GM20431 (cell line): ENCODE data around the gene FILIP1L.
"Not testable (repeated sequence)": the region's sequence is repeated elsewhere in the genome, so short reads cannot be mapped to it uniquely, and the experiment has no call there.

Experiments used
- in situ Hi-C: fragments of 300-500 bp; cut with MseI, MboI; formaldehyde crosslinking; loops from one replicate; pipeline ENCODE4 v1.15.0; 2020; ENCODE audit warnings: low sequenced_read_pairs; ENCODE audit not compliant: unreplicated experiment

Gene FILIP1L

DNA sequence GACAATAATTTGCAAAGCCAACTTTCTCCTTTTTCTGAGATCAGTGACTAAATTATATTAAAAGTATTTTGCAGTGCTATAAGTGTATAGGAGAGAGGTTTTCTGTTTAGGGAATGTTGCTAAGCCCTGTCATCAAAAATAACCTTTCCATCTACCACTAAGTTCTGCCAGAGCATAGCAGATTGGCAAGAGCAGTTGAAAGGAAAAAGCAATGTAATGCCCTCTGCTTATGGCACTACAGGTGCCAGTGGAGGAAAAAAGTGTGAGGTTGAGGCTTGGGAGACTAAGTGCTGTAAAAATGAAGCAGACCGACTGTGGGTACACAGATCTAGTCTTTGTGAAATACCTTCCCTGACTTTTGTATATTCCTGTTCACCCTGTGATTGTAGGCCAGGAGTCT is 11.5 kb downstream of the FILIP1L start:
- in situ Hi-C loops, result no loop called here

DNA sequence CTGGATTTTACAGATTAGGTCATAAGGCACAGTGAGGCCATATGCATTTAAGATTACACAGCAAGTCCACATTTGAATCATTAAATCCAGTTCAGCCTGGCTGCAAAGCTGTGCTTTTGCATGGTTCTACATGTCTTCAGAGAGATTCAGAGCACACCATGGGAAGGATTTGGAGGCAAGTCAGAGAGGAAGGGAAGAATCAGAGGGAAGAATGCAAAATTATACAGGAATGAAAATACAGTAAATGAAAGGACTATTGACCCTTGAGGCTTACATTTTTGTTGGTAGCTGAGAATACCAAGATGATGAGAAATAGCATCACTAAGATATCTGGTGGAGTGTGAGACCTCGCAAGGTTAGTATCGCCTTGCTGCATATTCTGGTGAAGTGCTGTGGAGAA is 13.9 kb downstream of the FILIP1L start:
- in situ Hi-C loops, result no loop called here

DNA sequence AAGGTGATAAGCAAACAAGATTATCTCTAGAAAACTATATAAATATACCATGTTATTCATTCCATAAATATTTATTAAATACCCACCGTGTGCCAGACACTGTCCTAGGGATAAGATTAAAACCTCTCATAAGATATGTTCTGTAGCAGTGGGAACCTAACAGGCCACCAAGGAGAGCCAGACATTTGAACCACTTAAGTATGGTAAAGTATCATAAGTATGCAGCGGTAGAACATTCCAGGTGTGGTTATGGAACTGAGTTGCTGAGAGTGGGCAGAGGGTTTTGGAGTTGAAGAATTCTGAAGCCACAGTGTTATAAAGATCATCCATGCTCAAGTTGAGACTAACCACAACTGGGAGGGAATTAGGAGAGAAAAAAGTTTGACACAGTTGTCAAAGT is 14.7 kb downstream of the FILIP1L start:
- in situ Hi-C loops, result no loop called here

DNA sequence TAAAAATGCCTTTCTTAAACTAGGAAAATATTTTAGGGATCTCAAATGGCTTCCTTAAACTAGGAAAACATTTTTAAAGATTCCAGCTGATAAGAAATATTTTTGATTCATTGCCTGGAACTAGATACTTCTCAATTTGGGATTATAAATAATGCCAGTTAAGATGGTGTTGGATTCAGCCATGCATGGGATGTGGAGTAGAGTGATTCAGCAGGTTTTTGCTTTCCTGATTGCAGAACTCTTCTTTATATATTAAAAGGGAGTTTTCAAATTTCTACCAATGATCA is 15.6 kb downstream of the FILIP1L start:
- in situ Hi-C loops, result no loop called here

DNA sequence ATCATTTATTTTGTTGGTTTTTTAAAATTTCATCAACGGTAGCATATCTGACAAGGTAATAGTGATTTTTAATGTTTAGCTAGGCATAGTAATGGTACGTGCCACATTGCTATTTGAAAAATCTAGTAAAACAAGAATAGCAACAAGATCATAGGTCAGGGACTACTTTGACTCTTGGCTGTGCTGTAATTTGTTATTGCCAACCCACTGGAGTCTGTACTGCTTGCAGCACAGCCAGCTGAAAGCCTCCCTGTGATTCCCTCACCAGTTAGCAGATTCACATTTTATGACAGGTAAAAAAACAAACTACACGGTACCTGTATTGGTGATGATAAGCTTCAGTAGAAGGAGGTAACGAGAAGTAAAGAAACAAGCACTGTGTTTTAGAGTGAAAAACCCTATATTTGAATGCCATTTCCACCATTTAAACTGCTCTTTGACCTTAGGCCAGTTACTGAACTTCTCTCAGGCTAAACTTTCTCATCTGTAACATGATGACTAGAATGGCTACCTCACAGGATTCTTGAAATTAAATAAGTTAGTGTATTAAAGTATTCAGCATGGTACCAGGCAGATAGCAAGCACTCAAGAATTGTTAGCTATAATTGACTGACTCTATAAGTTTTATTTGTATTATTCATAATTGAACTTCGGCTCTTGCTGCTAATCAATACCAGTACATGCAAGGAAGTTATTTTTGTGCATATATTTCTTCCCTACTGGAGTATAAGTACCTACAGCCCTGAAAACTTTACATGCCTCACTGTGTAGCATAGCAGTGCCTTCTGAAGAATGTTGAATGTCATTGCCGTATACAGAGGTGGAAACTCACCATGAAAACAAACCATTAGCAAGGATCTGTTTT is 16.1 kb downstream of the FILIP1L start:
- in situ Hi-C loops, result no loop called here

DNA sequence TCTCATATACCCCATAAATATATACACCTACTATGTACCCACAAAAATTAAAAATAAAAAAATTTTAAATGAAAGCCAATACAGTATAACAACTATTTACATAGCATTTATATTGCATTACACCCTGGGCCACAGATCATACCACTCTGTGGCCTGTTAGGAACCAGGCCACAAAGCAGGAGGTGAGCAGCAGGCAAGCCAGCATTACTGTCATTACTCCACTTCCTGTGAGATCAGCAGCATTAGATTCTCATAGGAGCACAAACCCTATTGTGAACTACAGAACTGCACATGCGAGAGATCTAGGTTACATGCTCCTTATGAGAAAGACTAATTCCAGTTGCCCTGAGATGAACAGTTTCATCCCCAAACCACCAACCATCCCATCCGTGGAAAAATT is 17.4 kb downstream of the FILIP1L start:
- in situ Hi-C loops, result no loop called here

DNA sequence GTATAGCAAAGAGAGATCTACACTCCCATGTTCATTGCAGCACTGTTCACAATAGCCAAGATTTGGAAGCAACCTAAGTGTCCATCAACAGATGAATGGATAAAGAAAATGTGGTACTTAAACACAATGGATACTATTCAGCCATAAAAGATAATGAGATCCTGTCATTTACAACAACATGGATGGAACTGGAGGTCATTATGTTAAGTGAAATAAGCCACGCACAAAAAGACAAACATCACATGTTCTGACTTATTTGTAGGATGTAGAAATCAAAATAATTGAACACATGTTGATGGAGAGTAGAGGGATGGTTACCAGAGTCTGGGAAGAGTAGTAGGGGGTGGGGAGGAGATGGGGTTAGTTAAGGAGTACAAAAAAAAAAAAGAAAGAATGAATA is 18.0 kb downstream of the FILIP1L start:
- in situ Hi-C loops, result not testable (repeated sequence)

DNA sequence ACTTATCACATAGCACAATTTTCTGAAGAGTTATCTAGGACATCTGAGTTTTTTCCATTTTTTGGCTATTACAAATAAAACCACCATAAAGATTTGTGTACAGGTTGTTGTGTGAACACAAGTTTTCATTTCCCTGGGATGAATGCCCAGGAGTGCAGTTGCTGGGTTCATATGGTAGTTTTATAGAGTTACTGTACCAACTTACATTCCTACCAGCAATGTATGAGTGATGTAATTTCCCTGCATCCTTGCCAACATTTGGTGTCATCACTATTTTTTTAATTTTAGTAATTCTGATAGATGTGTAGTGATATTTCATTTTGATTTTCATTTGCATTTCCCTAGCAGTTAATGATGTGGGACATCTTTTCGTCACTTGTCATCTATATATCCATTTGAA is 20.5 kb downstream of the FILIP1L start:
- in situ Hi-C loops, result no loop called here

DNA sequence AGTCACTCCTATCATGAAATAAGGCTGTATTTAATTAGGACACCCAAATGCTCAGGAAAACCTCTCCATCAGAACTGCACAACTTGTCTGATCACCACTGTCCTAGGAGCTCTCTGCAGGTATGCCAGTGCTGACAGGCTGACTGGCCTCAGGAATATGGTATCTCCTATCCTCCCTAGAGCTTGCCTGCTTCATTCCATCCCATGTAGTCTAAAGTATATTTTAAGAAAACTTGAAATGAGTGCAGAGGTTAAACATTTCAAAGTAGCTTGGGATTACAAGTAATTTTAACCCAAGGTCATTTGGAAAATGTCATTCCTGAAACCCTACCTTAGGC is 23.7 kb downstream of the FILIP1L start:
- in situ Hi-C loops, result no loop called here

DNA sequence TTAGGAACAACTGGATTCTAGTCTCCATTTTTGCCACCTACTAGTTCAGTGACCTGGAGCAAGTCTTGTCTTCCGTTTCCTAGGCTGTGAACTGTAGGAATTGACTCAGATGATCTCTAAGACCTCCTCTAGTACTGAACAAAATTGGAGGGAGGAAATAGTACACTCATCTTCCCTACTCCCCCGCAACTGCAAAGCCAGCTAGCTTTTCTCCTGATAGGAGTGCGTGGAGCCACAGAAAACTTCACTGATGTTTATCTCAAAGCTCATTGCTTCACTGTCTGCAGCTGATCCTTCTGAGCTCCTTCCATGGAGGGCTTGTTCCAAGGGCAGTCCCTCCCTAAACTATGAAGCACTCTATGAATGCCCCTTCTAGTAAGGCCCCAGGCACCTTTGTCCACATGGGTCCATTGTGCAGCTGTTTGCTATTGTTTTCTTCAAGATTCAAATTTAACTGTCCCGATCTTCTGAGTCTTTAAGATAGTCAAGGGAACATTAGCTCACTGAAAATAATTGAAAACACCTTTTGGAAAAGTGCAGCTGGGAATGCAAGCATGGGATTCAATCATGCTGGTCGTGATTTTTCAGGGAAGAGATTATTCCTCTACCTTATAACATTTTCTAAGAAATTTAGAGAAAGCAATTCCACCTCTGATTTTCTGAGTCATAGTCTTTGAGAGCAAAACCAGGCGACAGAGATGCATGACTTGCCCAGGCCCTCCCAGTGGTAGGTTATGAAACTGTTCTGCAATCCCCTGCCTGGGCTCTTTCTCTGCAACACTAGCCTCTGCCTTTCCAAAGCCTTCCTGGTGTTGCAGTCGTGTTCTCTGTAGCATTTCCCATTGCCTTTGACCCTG is 24.3 kb downstream of the FILIP1L start:
- in situ Hi-C loops, result no loop called here

DNA sequence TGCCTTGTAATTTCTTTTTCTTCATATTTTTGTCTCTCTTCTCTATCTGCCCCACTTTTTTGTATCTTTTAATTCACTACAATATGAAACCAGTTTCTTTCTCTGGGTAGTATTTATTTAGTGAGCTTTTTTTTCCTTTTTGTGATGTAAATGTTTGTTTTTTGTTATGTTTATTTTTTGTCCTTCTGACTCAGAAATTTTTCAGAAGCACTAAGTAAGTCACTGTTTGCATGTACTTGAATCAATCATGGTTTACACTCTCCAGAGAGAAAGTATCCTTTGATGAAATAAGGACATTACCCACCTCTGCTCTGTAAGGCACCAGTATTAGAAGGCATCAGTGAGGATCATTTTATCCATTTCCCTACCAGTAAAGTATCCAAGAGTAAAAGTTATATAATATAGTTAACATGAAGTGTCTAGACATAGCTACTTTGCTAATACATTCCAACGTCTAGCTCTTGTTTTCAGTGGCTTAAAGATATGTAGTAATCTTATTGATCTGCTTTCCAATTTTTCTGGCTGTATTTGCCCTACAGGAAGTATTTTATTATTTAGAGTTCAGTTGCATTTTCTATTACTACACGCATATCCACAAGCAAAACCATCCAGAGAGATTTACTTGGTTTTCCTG is 25.4 kb downstream of the FILIP1L start:
- in situ Hi-C loops, result no loop called here

DNA sequence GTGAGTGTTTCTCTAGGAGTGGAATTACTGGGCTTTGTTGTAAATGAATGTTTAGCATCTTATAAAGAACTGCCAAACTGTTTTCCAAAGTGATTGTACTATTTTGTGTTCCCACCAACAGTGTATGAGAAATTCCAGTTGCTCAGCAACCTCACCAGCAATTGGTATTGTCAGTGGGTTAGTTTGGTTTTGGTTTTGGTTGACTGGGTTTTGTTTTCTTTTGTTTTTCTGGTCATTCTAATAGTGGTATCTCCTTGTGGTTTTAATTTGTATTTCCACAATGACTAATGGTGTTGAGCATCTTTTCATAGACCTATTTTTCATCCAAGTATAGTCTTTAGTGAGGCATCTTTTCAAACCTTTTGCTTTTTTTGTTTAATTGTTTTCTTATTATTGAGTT is 27.1 kb downstream of the FILIP1L start:
- in situ Hi-C loops, result no loop called here

DNA sequence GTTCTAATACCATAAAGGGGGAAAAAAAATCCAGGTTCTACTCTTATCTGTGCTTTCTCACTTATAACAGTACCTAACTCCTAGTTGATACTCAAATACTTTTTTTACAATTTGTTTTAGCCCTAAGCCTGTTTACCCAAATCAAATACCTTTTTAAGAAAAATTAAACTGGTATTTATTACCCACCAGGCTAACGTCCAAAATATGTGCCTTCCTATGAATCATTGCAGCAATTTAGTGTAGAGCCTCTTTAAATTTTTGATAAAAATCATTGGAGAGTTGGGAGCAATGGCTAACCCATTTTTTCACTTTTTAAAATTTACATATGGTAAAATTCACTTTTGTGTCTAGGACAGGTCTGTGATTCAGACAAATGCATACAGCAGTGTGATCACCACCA is 27.9 kb downstream of the FILIP1L start:
- in situ Hi-C loops, result no loop called here

DNA sequence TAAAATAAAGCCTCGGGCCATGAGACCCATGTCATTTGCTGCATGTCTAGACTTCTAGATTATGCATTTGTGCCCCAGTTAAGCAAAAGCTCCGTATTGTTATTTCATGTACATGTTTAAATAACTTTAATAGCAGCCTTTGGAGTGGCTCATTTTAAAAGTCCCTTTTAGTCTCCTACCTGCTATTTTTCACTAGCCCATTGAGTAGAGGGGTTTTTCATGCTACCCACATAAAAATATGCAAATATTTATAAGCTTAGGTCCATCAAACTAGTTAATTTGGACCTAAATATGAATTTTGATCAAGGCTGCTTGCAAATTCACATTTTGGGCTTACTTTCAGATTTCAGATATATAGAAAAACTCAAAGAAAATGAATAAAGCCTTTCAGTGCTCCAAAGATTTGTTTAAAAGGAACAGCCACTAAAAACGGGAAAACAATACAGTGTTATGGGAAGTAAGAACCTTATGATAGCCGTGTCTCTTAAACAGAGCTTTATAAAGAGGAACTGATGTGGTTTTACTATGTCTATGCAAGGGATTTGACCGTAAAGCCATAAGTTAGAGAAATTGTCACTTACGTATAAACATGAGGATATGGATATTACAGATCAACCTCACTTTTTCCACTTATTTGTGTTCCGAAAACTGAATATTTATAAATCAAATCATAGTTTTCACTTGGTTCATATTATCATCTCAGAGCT is 30.0 kb downstream of the FILIP1L start:
- in situ Hi-C loops, result no loop called here

DNA sequence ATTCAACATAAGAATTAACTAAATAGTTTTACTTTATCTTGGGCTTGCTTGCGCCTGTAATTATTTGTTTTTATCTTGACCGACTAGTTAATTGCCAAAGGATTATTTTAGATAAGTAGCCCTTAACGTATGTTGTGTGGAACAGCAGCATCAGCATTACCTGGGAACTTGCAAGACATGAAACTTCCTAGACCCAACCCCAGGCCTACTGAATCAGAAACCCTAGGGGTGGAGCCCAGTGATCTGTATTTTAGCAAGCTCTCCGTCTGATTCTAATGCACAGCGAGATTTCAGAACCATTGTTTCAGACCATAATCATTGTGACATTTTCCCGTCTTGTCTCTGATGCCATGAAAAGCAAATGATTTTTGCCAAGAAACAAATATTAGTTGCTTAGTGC is 31.1 kb downstream of the FILIP1L start:
- in situ Hi-C loops, result no loop called here

DNA sequence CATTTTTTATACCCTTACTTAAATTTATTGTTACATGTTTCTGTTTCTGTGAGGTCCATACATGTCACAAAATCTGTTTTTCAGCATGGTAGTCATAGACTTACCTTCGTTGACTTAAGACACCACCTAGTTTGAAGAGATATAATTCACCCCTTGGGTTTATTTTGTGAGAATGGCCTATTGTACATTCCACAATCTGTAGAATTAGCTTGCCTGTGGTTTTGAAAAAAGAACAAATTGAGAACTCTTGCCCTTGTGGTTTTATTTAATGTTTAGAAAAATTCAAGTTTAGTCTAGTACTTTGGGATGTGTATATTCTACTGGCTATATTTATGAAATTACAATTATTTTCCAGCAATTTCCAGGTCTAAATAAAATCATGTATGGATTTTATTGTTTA is 31.6 kb downstream of the FILIP1L start:
- in situ Hi-C loops, result no loop called here

DNA sequence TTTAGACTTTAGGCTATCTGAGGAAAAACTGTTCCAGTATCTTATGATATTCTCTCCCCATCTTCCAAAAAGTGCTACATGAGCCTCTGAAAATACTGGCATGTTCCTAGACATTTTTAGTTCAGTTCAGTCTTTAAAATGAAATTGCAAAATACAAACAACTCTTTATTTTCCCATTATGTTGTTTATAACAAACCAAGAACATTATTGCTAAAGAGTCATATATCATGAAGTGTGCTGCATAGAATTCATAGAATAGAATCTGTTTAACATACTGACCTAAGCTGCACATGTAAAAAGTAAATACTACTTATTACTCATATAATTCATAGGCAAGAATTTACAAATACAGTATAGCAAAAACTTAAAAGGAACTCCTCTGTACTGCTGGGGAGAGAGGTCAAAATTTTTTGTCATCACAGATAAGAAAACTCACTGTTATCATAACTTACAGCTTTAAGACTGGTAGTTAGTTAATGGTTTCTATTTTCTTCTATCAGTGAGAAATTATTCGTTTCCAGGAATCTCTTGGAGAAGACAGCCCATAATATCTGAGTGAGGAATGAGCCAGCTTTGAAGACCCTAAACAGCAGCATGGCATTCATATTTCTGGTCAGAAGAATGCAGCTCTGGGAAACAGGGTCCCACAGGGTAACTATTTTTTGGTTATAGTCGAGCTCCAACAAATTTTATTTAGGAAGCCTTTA is 32.2 kb downstream of the FILIP1L start:
- in situ Hi-C loops, result no loop called here

DNA sequence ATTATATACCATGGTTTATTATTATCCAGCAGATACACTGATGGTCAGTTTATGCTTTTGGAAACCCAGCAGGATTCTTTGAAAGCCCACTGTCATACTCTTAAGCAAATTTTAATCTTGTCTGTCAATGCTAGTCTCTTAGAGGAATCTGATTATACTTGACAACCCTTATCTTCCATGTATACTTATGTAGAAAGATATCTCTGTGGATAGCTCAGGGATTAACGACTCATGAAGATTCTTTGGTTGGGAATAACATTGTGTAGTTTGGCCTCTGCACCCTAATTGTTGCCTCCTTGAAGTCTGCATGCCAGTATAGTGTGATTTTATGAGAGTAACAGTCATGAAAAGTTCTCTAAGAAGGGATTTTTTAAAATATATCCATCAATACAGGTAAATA is 33.0 kb downstream of the FILIP1L start:
- in situ Hi-C loops, result no loop called here

DNA sequence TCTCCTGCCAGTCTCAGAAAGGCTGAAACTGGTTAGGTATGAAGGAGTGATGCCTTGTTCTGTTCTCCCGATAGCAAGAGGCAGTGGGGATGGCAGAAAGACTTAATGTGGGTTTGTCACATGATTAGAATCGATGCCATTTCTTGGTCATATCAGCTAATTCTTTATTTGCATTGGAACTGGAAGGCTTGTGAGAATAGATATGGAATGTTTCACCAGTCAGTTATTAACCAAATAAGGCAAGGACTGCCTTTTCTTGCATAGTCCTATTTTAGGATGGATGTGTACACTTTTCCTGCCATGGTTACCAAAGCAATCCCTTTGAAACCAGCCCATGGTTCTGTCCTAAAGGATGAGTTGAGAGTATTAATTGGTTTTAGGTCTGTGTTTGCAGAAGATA is 33.7 kb downstream of the FILIP1L start:
- in situ Hi-C loops, result no loop called here

DNA sequence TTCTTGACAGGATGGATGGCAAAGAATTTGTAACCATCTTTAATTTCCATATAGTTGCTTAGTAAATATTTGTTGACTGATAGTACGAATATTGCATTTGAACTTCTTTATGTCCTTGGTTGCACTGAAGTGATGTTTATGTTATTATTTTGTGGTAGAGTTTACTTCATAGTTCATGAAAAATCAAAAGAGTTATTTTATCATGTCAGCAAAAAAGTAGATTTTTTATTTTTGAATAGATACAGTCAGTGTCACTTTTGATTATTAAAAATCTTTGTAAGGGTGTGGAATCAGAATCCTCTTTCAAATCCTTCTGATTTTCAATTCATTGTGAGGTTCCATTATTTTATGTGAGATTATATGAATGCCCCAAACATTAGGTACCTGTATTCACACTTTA is 35.0 kb downstream of the FILIP1L start:
- in situ Hi-C loops, result no loop called here
